T-helper 2 cell treated with Interferon-gamma antibody and Interleukin-4, amounts not matched to agents 100 ng/mL and 5 ng/mL, for 36 hours (primary cell): ENCODE data around the gene CHAF1A. TPM values are rescaled to one million over a fixed set of nuclear protein-coding genes. Genes with fewer than 3 reads are reported as not detected.

Experiments
- intact Hi-C: fragments of 100-400 bp; cut with micrococcal nuclease; formaldehyde crosslinking; loops from one replicate; pipeline ENCODE4 v1.15.1; 2023
- total RNA-seq: library from RNA; stranded (reverse); gene quantifications from 2 replicates; pipeline ENCODE4 v1.2.3, GENCODE V29; 2022

Gene CHAF1A
- total RNA-seq, 1 donor from 2014 or later: 96.5 TPM

DNA sequence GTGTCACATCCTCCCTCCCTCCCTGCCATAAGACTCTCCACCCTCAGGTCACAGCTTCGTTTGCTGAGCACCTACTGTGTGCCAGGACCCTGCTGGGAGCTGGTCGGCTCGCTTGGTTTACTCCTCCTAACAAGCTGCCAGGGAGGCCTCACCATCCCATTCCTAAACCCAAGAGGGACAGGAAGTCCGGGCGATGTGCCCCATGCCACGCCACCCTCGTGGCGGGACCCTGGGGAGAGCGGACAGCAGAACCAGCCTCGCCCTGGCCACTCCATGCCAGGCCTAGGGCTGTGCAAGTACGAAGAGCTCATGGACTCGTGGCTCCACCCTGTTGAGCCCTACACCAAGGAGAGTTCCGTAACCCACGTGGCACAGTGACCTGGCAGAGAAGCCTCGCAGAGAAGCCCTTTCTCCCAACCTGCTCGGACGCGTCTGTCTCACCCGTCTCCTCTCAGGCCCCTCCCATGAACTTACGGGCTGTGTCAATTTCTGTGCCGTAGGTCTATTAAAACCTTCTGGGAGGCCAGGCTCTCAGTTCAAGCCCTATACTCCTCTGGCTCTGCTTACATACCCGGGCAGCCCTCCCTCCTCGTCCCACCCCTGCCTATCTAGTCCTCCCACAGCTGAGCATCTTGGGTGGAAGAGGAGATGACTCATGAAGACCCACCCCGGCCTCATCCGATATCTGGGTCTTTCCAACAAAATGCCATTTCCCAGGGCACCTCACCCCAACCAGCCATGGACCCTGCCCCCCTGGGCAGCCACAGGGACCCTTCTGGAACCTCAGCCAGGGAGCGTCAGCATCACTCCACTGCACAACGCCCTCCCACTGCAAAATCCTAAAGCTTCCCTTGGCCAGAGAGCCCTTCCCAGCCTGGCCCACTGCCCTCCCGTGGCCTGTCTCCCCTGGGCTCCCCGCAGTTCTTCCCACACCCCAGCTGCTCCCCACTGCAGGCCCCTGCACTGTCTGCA, 52.6 kb downstream of the CHAF1A start:
- intact Hi-C loops: loop anchor here (5.0 kb wide), 1 partner anchor 468 kb away; the partner anchor contains the start of gene EEF2

- intact Hi-C loops: loop anchor here (5.0 kb wide), 1 partner anchor 469 kb away; the partner anchor contains the start of gene EEF2
Observed at GRCh38 chr19:4455719-4456475, 53.5 kb downstream of the CHAF1A start.

- intact Hi-C loops: loop anchor here (5.0 kb wide), 1 partner anchor 469 kb away; the partner anchor contains the start of gene EEF2
Observed at GRCh38 chr19:4456476-4456842, 54.0 kb downstream of the CHAF1A start.

- intact Hi-C loops: loop anchor here (1.0 to 5.0 kb wide), 3 partner anchors 14 to 470 kb away; partner anchors contain the start of genes CHAF1A and EEF2
Observed at GRCh38 chr19:4456843-4457653, 54.6 kb downstream of the CHAF1A start.

GRCh38 chr19:4457654-4458395, 55.4 kb downstream of the CHAF1A start, which contains the start of gene UBXN6:
TSS of gene UBXN6 (minus strand) at chr19:4457794. CDS start at chr19:4457697, 97 bp downstream.
- intact Hi-C loops: loop anchor here (1.0 to 5.0 kb wide), 3 partner anchors 13 to 471 kb away; partner anchors contain the start of genes CHAF1A and EEF2

DNA sequence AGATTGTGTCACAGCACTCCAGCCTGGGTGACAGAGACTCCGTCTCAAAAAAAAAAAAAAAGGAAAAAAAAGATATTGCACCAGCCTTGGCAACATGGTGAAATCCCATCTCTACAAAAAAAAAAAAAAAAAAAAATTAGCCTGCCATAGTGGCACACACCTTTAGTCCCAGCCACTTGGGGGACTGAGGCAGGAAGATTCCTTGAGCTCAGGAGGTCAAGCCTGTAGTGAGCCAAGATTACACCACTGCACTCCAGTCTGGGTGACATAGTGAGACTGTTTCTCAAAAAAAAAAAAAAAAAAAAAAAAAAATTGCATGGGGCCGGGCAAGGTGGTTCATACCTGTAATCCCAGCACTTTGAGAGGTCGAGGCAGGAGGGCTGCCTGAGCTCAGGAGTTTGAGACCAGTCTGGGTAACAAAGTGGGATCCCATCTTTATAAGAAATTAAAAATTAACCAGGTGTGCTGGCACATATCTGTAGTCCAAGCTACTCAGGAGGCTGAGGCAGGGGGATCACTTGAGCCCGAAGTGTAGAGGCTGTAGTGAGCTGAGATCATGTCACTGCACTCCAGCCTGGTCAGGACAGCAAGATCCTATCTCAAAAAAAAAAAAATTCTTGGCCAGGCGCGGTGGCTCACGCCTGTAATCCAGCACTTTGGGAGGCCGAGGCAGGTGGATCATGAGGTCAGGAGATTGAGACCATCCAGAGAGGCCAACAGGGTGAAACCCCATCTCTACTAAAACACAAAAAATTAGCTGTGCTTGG, 62.6 kb downstream of the CHAF1A start:
- intact Hi-C loops: no loop called here

DNA sequence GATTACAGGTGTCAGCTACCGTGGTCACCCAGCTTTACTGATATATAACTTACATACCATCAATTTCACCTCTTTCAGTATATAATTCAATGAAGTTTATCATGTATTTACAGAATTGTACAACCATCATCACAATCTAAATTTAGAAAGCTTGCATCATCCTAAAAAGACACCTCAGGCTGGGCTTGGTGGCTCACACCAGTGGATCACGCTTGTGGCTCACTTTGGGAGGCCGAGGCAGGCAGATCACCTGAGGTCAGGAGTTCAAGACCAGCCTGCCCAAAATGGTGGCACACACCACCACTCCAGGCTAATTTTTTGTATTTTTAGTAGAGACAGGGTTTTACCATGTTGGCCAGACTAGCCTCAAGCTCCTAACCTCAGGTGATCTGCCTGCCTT, 65.4 kb downstream of the CHAF1A start:
- intact Hi-C loops: no loop called here

DNA sequence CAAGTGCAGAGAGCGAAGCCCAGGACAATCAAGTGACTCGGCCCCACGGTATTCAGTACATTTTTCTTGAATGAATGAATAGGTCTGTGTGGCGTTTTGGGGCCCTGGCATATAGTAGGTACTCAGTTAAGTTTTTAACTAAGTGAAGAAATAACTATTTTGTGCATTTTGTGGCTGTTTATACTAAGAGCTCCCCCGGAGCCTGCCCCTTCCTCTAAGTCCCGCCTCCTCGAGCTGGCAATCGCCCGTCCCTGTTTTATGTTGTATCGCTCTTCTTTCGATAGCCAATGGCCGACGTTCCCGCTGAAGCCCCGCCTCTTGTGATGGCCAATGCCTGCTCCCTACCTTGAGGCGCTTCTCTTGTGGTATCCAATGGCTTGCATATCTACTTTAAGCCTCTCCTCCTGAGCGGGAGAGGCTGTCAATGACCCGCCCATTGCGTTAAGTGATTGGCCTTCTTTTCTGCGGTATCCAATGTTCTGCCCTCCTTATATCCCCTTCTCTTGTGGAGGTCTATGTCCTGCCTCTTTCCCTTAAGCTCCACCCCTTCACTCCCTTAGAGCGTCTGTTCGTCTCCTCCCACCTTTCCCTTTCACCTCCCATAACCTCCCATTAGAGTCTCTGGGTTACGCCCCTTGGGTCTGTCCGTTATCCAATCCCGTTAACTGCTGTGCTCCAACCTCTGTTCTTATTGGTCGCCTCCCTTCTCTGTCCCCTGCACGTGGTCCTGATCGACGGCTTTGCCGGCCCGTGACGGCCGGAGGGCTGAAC, 69.1 kb downstream of the CHAF1A start:
- intact Hi-C loops: loop anchor here (1.0 to 5.0 kb wide), 8 partner anchors 14 to 404 kb away; partner anchors contain the start of genes CHAF1A, DPP9, MPND and TNFAIP8L1

DNA sequence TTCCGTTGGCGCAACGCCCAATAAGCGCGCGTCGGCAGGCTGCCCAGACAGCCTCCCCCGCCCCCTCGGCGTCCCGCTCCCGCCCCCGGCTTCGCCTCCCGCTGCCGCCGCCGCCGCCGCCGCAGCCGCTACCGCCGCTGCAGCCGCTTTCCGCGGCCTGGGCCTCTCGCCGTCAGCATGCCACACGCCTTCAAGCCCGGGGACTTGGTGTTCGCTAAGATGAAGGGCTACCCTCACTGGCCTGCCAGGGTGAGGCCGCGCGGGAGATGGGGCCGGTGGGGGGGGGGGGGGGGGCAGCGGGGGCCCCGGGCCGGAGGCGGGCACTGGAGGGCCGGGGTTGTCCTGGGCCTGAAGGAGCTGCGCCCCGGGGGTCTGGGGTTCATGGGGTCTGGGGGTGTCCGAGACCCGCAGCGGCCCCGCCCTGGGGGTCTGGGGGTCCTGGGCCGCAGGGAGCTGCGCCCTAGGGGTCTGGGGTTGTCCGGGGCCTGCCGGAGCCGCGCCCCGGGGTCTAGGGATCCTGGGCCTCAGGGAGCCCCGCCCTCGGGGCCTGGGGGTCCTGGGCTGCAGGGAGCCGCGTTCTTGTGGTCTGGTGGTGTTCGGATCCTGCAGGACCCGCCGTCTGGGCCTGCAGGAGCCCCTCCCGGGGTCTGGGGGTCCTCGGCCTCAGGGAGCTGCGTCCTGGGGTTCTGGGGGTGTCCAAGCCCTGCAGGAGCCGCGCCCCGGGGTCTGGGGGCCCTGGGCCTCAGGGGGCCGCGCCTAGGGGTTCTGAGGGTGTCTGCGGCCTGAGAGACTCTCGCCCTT, 69.9 kb downstream of the CHAF1A start, which contains the start of gene HDGFL2:
Gene HDGFL2, plus strand, starts transcription at position 124 of the 801 bp plus-strand sequence. Its CDS starts 54 bp downstream, at position 178.
- intact Hi-C loops: loop anchor here (1.0 to 5.0 kb wide), 5 partner anchors 70 to 405 kb away; partner anchors contain the start of genes CHAF1A, TNFAIP8L1, YJU2 and ZBTB7A

DNA sequence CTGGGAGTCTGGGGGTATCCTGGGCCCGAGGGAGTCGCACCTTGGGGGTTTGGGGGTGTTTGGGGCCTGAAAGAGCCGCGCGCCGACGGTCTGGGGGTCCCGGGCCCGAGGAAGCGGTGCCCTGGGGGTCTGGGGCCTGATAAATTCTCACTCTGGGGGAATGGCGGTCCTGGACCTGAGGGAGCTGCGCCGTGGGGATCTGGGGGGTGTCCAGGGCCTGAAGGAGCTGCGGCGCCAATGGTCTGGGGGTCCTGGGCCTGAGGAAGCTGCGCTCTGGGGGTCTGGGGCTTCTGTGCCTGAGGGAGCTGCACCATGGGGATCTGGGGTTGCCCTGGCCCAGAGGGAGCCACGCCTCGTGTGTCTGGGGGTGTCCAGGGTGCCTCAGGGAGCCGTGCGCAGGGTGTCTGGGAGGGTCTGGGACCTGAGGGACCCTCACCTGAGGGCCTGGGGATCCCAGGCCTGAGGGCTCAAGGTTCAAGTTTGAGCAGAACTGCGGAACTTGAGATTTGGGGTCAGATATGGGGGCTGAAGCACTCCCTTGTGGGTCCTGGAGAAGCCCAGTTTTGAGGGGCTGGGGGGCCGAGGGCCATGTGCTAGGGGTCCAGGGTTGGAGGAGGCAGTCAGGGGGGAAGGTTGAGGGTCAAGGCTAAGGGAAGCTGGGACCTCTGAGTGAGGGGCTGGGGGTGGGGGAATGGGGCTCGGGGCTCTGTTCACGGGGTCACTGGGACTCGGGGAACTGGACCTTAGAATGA, 70.7 kb downstream of the CHAF1A start:
- intact Hi-C loops: loop anchor here (2.0 to 5.0 kb wide), 3 partner anchors 146 to 406 kb away; partner anchors contain the start of genes YJU2 and ZBTB7A

DNA sequence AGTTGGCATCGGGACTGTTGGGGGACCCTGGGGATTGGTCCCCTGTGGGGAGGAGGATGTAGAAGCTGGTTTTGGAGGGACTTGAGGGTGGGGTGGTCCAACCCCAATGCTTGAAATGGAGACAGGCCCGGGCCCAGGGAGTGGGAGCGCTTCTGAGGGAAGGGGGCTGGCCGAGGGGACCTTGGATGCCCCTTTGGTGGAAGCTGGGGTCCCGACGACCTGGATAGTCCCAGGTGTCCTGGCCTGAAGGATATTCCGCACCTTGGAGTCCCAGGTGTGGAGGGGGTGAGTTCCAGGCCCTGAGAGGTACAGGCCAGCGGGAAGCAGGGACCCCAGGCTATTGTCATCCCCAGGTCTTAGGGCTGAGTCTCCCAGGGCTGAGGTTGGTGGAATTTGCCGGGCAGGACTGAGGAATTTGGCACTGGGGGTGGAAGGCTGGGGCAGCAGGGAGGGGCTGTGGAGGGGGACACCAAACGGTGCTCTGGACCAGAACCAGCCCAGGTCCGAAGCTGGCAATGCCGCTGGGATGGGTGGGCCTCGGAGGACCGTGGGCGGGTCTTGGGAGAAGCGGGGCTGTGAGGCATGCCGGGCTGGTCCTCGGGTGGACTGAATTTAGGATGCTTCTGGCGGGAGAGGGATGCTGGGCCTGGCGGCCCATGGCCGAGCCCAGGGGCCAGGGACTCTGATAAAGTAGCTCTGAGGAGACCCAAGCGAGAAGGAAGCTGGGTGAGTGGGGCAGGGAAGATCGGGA, 71.5 kb downstream of the CHAF1A start:
- intact Hi-C loops: loop anchor here (2.0 to 5.0 kb wide), 3 partner anchors 147 to 407 kb away; partner anchors contain the start of genes YJU2 and ZBTB7A

DNA sequence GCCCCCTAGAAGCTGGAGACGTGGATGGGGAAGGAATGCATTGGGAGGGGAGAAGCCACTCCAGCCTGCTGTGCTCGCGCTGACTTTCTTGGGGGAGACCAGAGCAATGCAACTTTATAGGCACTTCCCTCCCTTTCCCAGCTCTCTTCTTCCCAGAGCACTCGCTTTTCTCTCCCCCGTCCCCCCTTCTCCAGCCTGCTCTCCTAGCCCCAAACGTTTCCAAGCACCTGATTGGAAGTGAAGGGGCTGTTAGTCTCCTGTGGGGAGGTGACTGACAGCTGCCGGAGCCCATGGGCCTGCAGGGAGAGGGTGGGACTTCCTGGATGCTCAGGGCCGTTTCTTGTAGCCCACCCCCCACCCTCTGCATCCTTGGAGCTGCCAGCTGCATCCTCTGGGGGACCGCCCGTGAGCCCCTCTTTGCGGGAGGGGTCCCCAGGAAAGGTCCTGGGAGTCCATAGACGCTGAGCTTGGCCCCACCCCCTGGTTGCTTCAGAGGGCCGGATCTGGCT, 72.1 kb downstream of the CHAF1A start:
- intact Hi-C loops: loop anchor here (5.0 kb wide), 2 partner anchors 147 to 407 kb away; partner anchors contain the start of gene ZBTB7A

DNA sequence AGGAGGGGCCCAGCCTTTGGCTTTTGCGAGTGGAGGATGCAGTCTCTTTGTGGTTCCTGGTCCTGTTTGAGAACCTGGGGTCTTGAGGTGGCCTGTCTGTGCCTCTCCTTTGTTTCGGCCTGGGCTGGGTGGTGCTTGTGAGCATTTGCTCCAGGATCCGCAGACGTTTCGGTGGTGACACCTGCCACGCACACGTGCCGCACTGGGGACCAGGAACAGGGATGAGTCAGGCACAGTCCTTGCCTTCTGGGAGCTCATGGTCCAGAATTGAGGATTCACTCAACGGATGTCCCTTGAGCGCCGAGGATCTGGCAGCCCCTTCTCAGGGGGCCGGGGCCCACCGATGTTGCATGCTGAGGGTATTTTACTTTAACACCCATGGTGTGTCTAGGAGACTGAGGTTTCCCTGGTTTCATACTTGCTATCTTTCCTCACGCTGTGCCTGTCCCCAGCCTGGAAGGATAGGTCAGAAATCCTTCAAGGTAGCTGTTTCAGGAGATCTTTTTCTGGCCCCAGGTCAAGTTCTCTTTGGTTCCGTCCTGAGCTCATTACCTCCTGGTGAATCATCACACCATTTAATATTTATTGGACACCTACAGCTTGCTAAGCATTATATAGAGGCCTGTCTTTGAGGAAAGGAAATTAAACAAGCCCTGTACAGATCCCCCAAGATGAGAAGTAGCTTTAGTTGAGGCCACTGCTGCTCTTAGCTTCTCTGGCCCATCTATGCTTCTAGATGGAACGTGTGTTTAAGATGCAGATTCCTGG, 74.8 kb downstream of the CHAF1A start:
- intact Hi-C loops: no loop called here

GRCh38 chr19:4482721-4483364, 80.4 kb downstream of the CHAF1A start:
- intact Hi-C loops: no loop called here
